OCI-M2 (cell line): ENCODE data around the gene ZCCHC17.
A peak's percentile ranks its signal among the peaks of the same experiment; 100 is the strongest.
"Not testable (repeated sequence)": the region's sequence is repeated elsewhere in the genome, so short reads cannot be mapped to it uniquely, and the experiment has no call there.

Experiments
- DNase-seq: peaks from one replicate; lab custom pipeline; 2025; ENCODE audit not compliant: unreplicated experiment; lab: John Stamatoyannopoulos, UW

Gene ZCCHC17

GRCh38 chr1:31296486-31297276 is at the start of gene ZCCHC17, which contains the start of gene SNRNP40:
Gene ZCCHC17, plus strand, starts transcription at chr1:31297032. Its CDS starts 13,067 bp downstream, at chr1:31310099.
Gene SNRNP40, minus strand, starts transcription at chr1:31296788. Its CDS starts 37 bp downstream, at chr1:31296751.
- peak; percentile 88 for DNase-seq

DNA sequence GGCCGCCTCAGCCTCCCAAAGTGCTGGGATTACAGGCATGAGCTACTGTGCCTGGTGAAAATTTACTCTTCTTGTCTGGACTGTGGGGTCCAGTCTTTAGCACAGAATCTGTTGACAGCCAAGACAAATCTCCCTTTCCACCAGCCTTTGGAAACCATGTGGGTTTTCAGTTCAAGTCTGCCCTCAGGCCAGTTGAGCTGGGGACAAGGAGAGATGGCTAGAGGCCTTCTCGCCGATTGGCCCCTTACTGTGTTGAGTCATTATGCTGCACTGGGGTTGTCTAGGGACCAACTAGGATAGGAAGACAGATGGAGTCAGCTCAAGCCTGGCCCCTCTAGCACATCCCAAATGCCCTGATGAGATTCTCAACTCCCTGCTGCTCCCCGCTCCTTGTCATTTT is 48.6 kb upstream of the ZCCHC17 start:
- no peak for DNase-seq

DNA sequence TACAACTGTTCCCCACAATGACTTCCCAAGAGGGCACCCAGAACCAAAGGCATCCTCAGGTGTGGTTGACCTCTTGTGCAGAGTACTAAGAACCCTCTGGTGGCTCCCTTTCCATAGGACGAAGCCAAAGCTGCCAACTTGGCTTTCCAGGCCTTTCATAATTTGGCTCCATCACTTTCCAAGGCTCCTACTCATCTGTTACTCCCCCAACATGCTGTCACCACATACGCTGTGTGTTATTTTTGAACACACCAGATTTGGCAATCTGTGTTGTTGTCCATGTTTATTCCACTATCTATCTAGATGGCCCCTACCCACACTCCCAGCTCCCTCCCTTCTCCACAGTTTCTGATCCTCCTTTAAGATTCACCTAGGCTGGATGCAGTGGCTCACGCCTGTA is 47.0 kb upstream of the ZCCHC17 start:
- DNase-seq, result no peak

GRCh38 chr1:31257213-31257612 is 39.6 kb upstream of the ZCCHC17 start:
- no peak for DNase-seq

DNA sequence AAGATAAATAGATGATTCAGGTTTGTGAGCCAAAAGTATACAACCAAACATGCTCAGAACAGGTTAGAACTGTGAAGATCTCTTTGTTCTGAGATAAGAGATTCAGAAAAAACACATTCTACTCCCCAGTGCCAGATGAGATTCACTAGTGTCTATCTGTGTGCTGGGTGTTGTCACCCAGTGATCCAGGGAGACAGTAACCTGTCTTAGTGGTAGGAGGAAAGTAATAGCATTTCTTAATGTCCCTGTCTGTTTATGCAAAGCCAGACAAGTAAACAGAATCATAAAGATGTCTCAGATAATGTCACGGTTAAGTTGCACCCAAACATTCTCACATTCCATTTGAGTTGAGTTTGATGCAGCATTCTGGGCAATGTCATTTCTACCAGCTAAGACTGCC is 38.3 kb upstream of the ZCCHC17 start:
- DNase-seq, result no peak

- no peak for DNase-seq
Observed at GRCh38 chr1:31259746-31260145, 37.1 kb upstream of the ZCCHC17 start.

- DNase-seq, result no peak
Observed at GRCh38 chr1:31261916-31262315, 34.9 kb upstream of the ZCCHC17 start.

DNA sequence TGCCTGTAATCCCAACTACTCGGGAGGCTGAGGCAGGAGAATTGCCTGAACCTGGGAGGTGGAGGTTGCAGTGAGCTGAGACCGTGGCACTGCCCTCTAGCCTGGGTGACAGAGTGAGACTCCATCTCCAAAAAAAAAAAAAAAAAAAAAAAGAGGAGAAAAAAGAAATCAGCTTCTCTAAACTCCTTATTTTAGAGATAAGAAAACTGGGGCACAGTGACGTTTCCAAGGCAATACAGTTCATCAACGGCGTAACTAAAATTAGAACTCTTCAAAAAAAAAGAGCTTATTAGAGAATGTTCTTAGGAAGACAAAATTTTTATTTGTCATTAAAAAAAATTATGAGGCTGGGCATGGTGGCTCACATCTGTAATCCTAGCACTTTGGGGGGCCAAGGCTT is 34.4 kb upstream of the ZCCHC17 start:
- not testable (repeated sequence) for DNase-seq

- no peak for DNase-seq
Observed at GRCh38 chr1:31263408-31263807, 33.4 kb upstream of the ZCCHC17 start.

DNA sequence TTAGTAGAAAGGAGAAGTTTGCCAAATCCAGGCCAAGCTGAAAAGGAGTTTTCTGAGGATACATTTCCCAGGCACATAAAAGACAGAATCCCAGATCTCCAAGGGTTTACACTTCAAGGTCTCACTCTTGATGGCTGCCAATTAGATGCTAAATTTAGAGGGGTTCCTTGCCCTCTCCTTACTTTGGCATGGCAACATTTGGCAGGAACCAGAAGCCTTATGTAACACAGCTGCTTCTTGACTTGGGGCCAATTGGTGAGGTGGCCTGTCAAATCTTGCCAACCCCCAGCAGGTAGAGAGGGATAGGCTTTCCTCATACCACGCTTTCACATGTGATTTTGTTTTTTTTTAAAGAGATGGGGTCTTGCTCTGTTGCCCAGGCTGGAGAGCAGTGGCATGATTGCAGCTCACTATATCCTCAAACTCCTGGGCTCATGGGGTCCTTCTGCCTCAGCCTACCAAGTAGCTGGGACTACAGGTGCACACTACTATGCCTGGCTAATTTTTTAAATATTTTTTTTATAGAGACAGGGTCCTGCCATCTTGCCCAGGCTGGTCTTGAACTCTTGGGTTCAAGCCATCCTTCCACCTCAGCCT is 31.9 kb upstream of the ZCCHC17 start:
- DNase-seq, result no peak

GRCh38 chr1:31266547-31266946 is 30.3 kb upstream of the ZCCHC17 start:
- no peak for DNase-seq

DNA sequence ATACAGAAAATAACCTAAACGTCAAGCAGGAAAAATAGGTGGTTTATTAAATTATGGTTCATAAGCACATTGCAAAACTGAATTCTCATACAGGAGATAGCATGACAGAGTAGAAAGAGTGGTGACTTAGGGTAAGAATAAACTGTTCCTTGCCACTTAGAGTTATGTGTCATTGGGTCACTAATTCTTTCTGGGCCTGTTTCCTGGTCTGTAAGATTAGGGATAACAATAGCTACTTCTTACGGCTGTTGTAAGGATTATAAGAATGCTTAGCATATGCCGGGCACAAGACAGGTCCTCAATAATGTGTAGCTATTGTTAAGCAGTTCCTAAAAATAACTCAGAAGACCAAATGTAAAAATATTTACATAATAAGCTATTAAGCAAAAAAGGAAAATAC is 24.5 kb upstream of the ZCCHC17 start:
- DNase-seq, result no peak

- DNase-seq, result no peak
Observed at GRCh38 chr1:31273619-31274018, 23.2 kb upstream of the ZCCHC17 start.

DNA sequence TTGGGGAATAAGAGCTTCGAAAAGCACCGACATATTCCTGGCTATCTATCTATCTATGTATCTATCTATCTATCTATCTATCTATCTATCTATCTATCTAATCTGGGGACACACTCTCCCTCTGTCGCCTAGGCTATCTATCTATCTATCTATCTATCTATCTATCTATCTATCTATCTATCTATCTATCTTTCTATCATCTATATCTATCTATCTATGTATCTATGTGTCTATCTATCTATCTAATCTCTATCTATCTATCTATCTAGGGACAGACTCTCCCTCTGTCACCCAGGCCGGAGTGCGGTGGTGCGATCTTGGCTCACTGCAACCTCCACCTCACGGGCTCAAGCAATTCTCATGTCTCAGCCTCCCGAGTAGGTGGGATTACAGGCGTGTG is 14.4 kb upstream of the ZCCHC17 start:
- not testable (repeated sequence) for DNase-seq

GRCh38 chr1:31287791-31288190 is 9.0 kb upstream of the ZCCHC17 start:
- DNase-seq, result not testable (repeated sequence)

GRCh38 chr1:31289021-31289420 is 7.8 kb upstream of the ZCCHC17 start:
- no peak for DNase-seq

DNA sequence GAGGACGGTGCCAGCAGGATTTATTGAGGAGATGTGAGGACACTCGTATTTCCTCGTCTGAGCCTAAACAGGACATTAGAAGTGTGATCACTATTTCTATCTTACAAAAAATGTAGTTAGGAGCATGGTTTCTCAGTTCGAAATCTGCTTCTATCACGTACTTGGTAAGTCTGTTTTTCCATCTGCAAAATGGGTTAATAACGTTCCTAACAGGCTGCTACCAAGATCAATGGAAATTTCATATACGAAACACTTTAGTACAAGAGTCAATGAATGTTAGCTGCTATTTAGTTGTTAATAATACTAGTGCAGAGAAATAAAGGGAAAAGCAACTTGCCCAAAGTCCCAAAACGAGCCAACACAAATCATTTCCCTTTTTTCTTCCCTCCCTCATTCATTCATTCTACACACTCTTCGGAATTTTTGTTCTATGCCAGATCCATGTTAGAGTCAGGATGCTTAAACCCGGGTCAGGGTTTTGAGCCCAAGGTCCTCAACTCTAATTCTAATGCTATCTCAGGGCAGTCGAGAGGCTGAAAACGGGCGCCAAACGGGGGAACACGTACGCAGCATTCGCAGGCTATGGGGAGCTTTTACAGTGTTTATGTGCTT is 852 bp upstream of the ZCCHC17 start:
- no peak for DNase-seq

GRCh38 chr1:31297277-31298247 is 730 bp downstream of the ZCCHC17 start:
- no peak for DNase-seq

- DNase-seq, result no peak
Observed at GRCh38 chr1:31299365-31299764, 2.5 kb downstream of the ZCCHC17 start.

GRCh38 chr1:31300193-31300592 is 3.4 kb downstream of the ZCCHC17 start:
- DNase-seq, result no peak
